H1 (cell line): Measurements from ENCODE around the gene JMJD7. TPM values are rescaled to one million over a fixed set of nuclear protein-coding genes. Genes with fewer than 3 reads are reported as not detected.

ENCODE experiments used
- CTCF ChIA-PET: fragments of 300-600 bp; sonication (Branson Sonifier 250); formaldehyde crosslinking; loops from one replicate; lab custom pipeline; 2021; ENCODE audit not compliant: partially characterized antibody; lab: Charles Lee
- POLR2A ChIA-PET: fragments of 300-600 bp; sonication (Branson Sonifier 250); formaldehyde crosslinking; loops from one replicate; lab custom pipeline; 2021; ENCODE audit warnings: inconsistent platforms; ENCODE audit not compliant: partially characterized antibody; lab: Charles Lee
- DNase-seq, 2 experiments: peaks; one replicate each; pipeline versions ENCODE4 v3.0.0 to v3.0.0-alpha.2; 2010 to 2022; ENCODE audit warnings: low spot score in 2 of 2, low read depth in 1 of 2, mixed read lengths in 1 of 2
- FAIRE-seq: peaks from 2 replicates; lab custom pipeline; 2011; peaks lifted over from hg19 to GRCh38; lab: Jason Lieb, UNC
- H2AFZ ChIP-seq: 2 replicates; pipeline ENCODE4 v1.8.1; 2012; ENCODE audit warnings: low read length, inconsistent platforms
- H2AK5ac ChIP-seq: 2 replicates; pipeline ENCODE4 v1.6.1; 2013; ENCODE audit warnings: low read depth, low read length
- H2BK120ac ChIP-seq: replicated peaks from 2 replicates; pipeline ENCODE3; 2013; ENCODE audit warnings: low read depth, low read length, inconsistent platforms
- H2BK12ac ChIP-seq: 2 replicates; pipeline ENCODE4 v1.6.1; 2013; ENCODE audit warnings: low read depth, low read length
- H2BK15ac ChIP-seq: 2 replicates; pipeline ENCODE4 v1.6.1; 2013; ENCODE audit warnings: low read length
- H2BK20ac ChIP-seq: 2 replicates; pipeline ENCODE4 v1.6.1; 2013; ENCODE audit warnings: low read length
- H2BK5ac ChIP-seq: 2 replicates; pipeline ENCODE4 v1.6.1; 2013; ENCODE audit warnings: low read depth, low read length
- H3K14ac ChIP-seq: 2 replicates; pipeline ENCODE4 v1.6.1; 2013; ENCODE audit warnings: inconsistent platforms; ENCODE audit not compliant: insufficient read length
- H3K18ac ChIP-seq: 2 replicates; pipeline ENCODE4 v1.6.1; 2013; ENCODE audit warnings: low read length; ENCODE audit errors: extremely low read depth
- H3K23ac ChIP-seq: 2 replicates; pipeline ENCODE4 v1.6.1; 2013; ENCODE audit warnings: inconsistent platforms; ENCODE audit not compliant: insufficient read length
- H3K23me2 ChIP-seq: 2 replicates; pipeline ENCODE4 v1.6.1; 2013; ENCODE audit warnings: low read depth, low read length
- H3K27ac ChIP-seq: 2 replicates; pipeline ENCODE4 v1.6.1; 2011; ENCODE audit warnings: low read depth, low read length, inconsistent platforms
- H3K27me3 ChIP-seq, 4 experiments: replicated peaks in 1 of 4; 1 replicate in 1 of 4; 2 replicates in 3 of 4; pipeline versions ENCODE4 v1.6.1 to v1.8.1; 2011 to 2013; ENCODE audit warnings: low read length in 3 of 4, mild to moderate bottlenecking in 3 of 4, inconsistent platforms in 2 of 4, mixed read lengths in 2 of 4, moderate library complexity in 1 of 4; ENCODE audit not compliant: control insufficient read depth in 3 of 4, insufficient read depth in 3 of 4; ENCODE audit errors: extremely low read depth in 1 of 4
- H3K36me3 ChIP-seq, 4 experiments: 2 replicates each; pipeline versions ENCODE4 v1.6.1 to v1.8.1; 2011 to 2013; ENCODE audit warnings: mild to moderate bottlenecking in 4 of 4, low read length in 3 of 4, moderate library complexity in 2 of 4, control low read depth in 1 of 4, inconsistent platforms in 1 of 4; ENCODE audit not compliant: insufficient read depth in 4 of 4, control insufficient read depth in 2 of 4
- H3K4ac ChIP-seq: replicated peaks from 2 replicates; pipeline ENCODE3; 2013; ENCODE audit warnings: low read length, low read depth, mixed read lengths, inconsistent platforms; ENCODE audit not compliant: insufficient read length
- H3K4me1 ChIP-seq, 4 experiments: replicated peaks in 1 of 4; 1 replicate in 1 of 4; 2 replicates in 3 of 4; pipeline versions ENCODE4 v1.6.1 to v1.8.1; 2011 to 2013; ENCODE audit warnings: low read length in 3 of 4, inconsistent platforms in 2 of 4, mixed read lengths in 1 of 4; ENCODE audit not compliant: insufficient read depth in 4 of 4, control insufficient read depth in 3 of 4
- H3K4me2 ChIP-seq, 2 experiments: 2 replicates each; pipeline versions ENCODE4 v1.6.1 to v1.8.1; 2011 to 2013; ENCODE audit warnings: low read depth in 2 of 2, low read length in 2 of 2, control low read depth in 1 of 2, inconsistent platforms in 1 of 2, mild to moderate bottlenecking in 1 of 2; ENCODE audit not compliant: insufficient read depth in 1 of 2
- H3K4me3 ChIP-seq, 4 experiments: fragments of 200-600, 300-600 bp in 1 of 4; sonication (generic), shearing (Covaris generic), sonication (Bioruptor Twin) in 1 of 4; 2 replicates each; pipeline versions ENCODE4 v1.5.1 to v1.8.1; 2011 to 2016; ENCODE audit warnings: low read length in 4 of 4, low read depth in 3 of 4, control low read depth in 2 of 4, inconsistent platforms in 2 of 4, mild to moderate bottlenecking in 2 of 4, mixed read lengths in 1 of 4, moderate library complexity in 1 of 4; ENCODE audit not compliant: insufficient read depth in 2 of 4; ENCODE audit errors: extremely low read depth in 1 of 4
- H3K56ac ChIP-seq: replicated peaks from 2 replicates; pipeline ENCODE3; 2013; ENCODE audit warnings: low read depth, mild to moderate bottlenecking, mixed read lengths, low read length, inconsistent platforms; ENCODE audit not compliant: insufficient read length
- H3K79me1 ChIP-seq: 2 replicates; pipeline ENCODE4 v1.6.1; 2013; ENCODE audit warnings: low read depth, low read length, control low read depth
- H3K79me2 ChIP-seq, 2 experiments: 2 replicates each; pipeline versions ENCODE4 v1.6.1 to v1.8.1; 2012 to 2013; ENCODE audit warnings: low read length in 2 of 2, mild to moderate bottlenecking in 2 of 2, inconsistent platforms in 1 of 2; ENCODE audit not compliant: insufficient read depth in 2 of 2, control insufficient read depth in 1 of 2
- H3K9ac ChIP-seq, 4 experiments: replicated peaks in 1 of 4; 1 replicate in 1 of 4; 2 replicates in 3 of 4; pipeline versions ENCODE4 v1.6.1 to v1.8.1; 2011 to 2013; ENCODE audit warnings: low read depth in 3 of 4, low read length in 3 of 4, control low read depth in 2 of 4, mild to moderate bottlenecking in 2 of 4, moderate library complexity in 2 of 4, inconsistent platforms in 1 of 4; ENCODE audit errors: extremely low read depth in 1 of 4
- H3K9me3 ChIP-seq, 2 experiments: 2 replicates each; pipeline versions ENCODE4 v1.6.1 to v1.8.1; 2012 to 2013; ENCODE audit warnings: mild to moderate bottlenecking in 2 of 2, moderate library complexity in 2 of 2, control low read depth in 1 of 2, inconsistent platforms in 1 of 2, low read depth in 1 of 2, low read length in 1 of 2, mixed read lengths in 1 of 2; ENCODE audit not compliant: insufficient read depth in 2 of 2
- H4K20me1 ChIP-seq, 2 experiments: replicated peaks in 1 of 2; 2 replicates each; pipeline versions ENCODE3 to v1.8.1; 2011 to 2013; ENCODE audit warnings: inconsistent platforms in 2 of 2, low read length in 2 of 2, mild to moderate bottlenecking in 1 of 2; ENCODE audit not compliant: insufficient read depth in 2 of 2, control insufficient read depth in 1 of 2
- H4K5ac ChIP-seq: 2 replicates; pipeline ENCODE4 v1.6.1; 2013; ENCODE audit warnings: low read length, low read depth, mixed read lengths, inconsistent platforms; ENCODE audit not compliant: insufficient read length
- H4K8ac ChIP-seq: 2 replicates; pipeline ENCODE4 v1.8.0; 2013; ENCODE audit warnings: mild to moderate bottlenecking, moderate library complexity, low read length, inconsistent platforms; ENCODE audit not compliant: insufficient read depth; ENCODE audit errors: extremely low read depth
- H4K91ac ChIP-seq: replicated peaks from 2 replicates; pipeline ENCODE3; 2013; ENCODE audit warnings: low read length, mixed read lengths, inconsistent platforms; ENCODE audit not compliant: insufficient read length
- CBX5 ChIP-seq: fragments of 300-800, 300-1000 bp; sonication (generic); IDR thresholded peaks from 2 replicates; pipeline ENCODE4 v1.7.1; 2016; ENCODE audit warnings: antibody characterized with exemption, low read length, low read depth
- E2F6 ChIP-seq: IDR thresholded peaks from 2 replicates; pipeline ENCODE4 v1.6.1; 2012; ENCODE audit warnings: inconsistent platforms
- EGR1 ChIP-seq: IDR thresholded peaks from 2 replicates; pipeline ENCODE4 v1.6.1; 2011; ENCODE audit warnings: low read depth, low read length, borderline replicate concordance
- GABPA ChIP-seq: IDR thresholded peaks from 2 replicates; pipeline ENCODE4 v1.6.1; 2011; ENCODE audit warnings: mild to moderate bottlenecking, low read length, moderate library complexity, borderline replicate concordance; ENCODE audit not compliant: insufficient read depth
- JUN ChIP-seq: IDR thresholded peaks from 2 replicates; pipeline ENCODE4 v1.6.1; 2011; ENCODE audit warnings: low read depth, mild to moderate bottlenecking, improper control_type of control experiment, low read length
- KDM4A ChIP-seq: IDR thresholded peaks from one replicate; pipeline ENCODE4 v1.7.1; 2012; ENCODE audit warnings: low read depth, mild to moderate bottlenecking, moderate library complexity, low read length, inconsistent platforms; ENCODE audit not compliant: severe bottlenecking
- POLR2AphosphoS5 ChIP-seq: IDR thresholded peaks from 2 replicates; pipeline ENCODE4 v1.6.1; 2011; ENCODE audit warnings: low read depth, low read length
- RXRA ChIP-seq: IDR thresholded peaks from 2 replicates; pipeline ENCODE4 v1.6.1; 2011; ENCODE audit warnings: low read depth, mild to moderate bottlenecking, low read length, moderate library complexity; ENCODE audit not compliant: insufficient read depth
- SIX5 ChIP-seq: IDR thresholded peaks from 2 replicates; pipeline ENCODE4 v1.6.1; 2011; ENCODE audit warnings: mild to moderate bottlenecking, low read depth, low read length
- SP4 ChIP-seq: IDR thresholded peaks from 2 replicates; pipeline ENCODE4 v1.6.1; 2012; ENCODE audit warnings: low read length, inconsistent platforms
- SUZ12 ChIP-seq: fragments of 200-600 bp; sonication (generic); IDR thresholded peaks from 2 replicates; pipeline ENCODE4 v1.6.1; 2012; ENCODE audit warnings: mild to moderate bottlenecking, inconsistent platforms, low read length, moderate library complexity, mixed read lengths
- TAF7 ChIP-seq: optimal IDR thresholded peaks from 2 replicates; pipeline ENCODE3; 2011; ENCODE audit warnings: low read depth, mild to moderate bottlenecking, inconsistent platforms, low read length, moderate library complexity, borderline replicate concordance
- USF2 ChIP-seq: IDR thresholded peaks from 2 replicates; pipeline ENCODE4 v1.6.1; 2011; ENCODE audit warnings: low read length, improper control_type of control experiment
- WGBS, 2 experiments: shearing (Covaris generic) in 1 of 2; methylation state at CpG; one replicate each; pipeline versions ENCODE4 v1.1.6 to v1.1.7; 2013 to 2015; ENCODE audit warnings: low lambda C conversion rate in 2 of 2, mixed read lengths in 2 of 2, inconsistent platforms in 1 of 2, low coverage in 1 of 2, missing lambda C conversion rate in 1 of 2; ENCODE audit not compliant: insufficient replicate concordance in 2 of 2, insufficient coverage in 1 of 2, insufficient read length in 1 of 2; ENCODE audit errors: extremely low coverage in 1 of 2, missing lambda C conversion rate in 1 of 2; 5-methylcytosine and 5-hydroxymethylcytosine counted together
- polyA plus RNA-seq, 7 experiments: library from polyadenylated mRNA; depleted of rRNA in 3 of 7; stranded (reverse) in 5 of 7; unstranded in 2 of 7; fragments of >200 nt in 5 of 7; fragments of 200-250 nt in 2 of 7; gene quantifications; 1 replicate in 5 of 7; 2 replicates in 1 of 7; 4 replicates in 1 of 7; pipeline versions ENCODE4 v1.2.1 to v1.2.3, GENCODE V29; 2011 to 2013; ENCODE audit warnings: missing spikeins in 2 of 7, mixed read lengths in 2 of 7
- total RNA-seq: library from RNA; stranded (reverse); fragmentation: NEBNext Ultra II Directional; extraction: Animal tissue kit (Norgen Biotek cat#: 25700); gene quantifications from 2 replicates; pipeline ENCODE4 v1.2.1, GENCODE V29; 2021

The JMJD7 gene
- total and polyA plus RNA-seq, 2 of the 8 experiments (the other 6 are each of a cell fraction or from before 2014, with no cell fraction given), result 15.0 to 20.0 TPM

GRCh38 chr15:41878355-41878699 is 50.4 kb downstream of the JMJD7 start:
- WGBS, 2 experiments, result 99% methylated on average over 10 of the region's 10 CpGs; no CpG with 5 or more reads in 1 of the 2 experiments
- no peak overlapping the region for H2AFZ ChIP-seq
- peaks cover 0 to 2% of the 10 kb centered on the region in 2 experiments for H4K20me1 ChIP-seq
- POLR2A ChIA-PET, result no interaction called here
- 0 out of 2 replicates have a peak overlapping the region, but pooled peaks have one; percentile 27 for H2BK12ac ChIP-seq
- peak overlapping the region; percentile 14; the same call in 1 of the 2 replicates for H4K8ac ChIP-seq
- no peak overlapping the region for H4K91ac ChIP-seq
- no peak overlapping the region for H2BK5ac ChIP-seq
- H3K23me2 ChIP-seq, result peaks cover 4% of the 10 kb centered on the region; the same call in 1 of the 2 replicates
- no peak for FAIRE-seq
- H2AK5ac ChIP-seq, result no peak overlapping the region
- H3K56ac ChIP-seq, result no peak overlapping the region
- H3K18ac ChIP-seq, result no peak overlapping the region
- H3K4me2 ChIP-seq, result no peak overlapping the region
- H2BK20ac ChIP-seq, result no peak overlapping the region
- no peak overlapping the region for H2BK15ac ChIP-seq
- DNase-seq, result no peak
- H3K14ac ChIP-seq, result no peak overlapping the region
- H3K79me1 ChIP-seq, result no peaks in the 10 kb centered on the region
- H4K5ac ChIP-seq, result no peak overlapping the region
- H3K4ac ChIP-seq, result no peak overlapping the region
- no peaks in the 10 kb centered on the region for H3K79me2 ChIP-seq
- no peak overlapping the region for H3K27ac ChIP-seq
- no peak overlapping the region for H3K4me3 ChIP-seq
- H3K23ac ChIP-seq, result no peak overlapping the region
- H3K4me1 ChIP-seq, result peaks cover 0 to 8% (median 4%) of the 10 kb centered on the region in 4 experiments; a peak in 5 of 7 replicates
- no peak overlapping the region for H2BK120ac ChIP-seq
- H3K36me3 ChIP-seq, result no peaks in the 10 kb centered on the region
- H3K9me3 ChIP-seq, result no peaks in the 10 kb centered on the region
- no peak overlapping the region for H3K9ac ChIP-seq
- peaks cover 21 to 33% (median 28%) of the 10 kb centered on the region in 4 experiments for H3K27me3 ChIP-seq
- CTCF ChIA-PET, result interaction anchor here (0.8 to 7.9 kb wide), 4 partner anchors 9 to 25 kb away, joined by 3 to 58 read pairs (median 4); no protein-coding TSS in a partner anchor
- TF ChIP-seq SUZ12 (no peak), RXRA (no peak), SP4 (no peak), CBX5 (no peak), EGR1 (no peak), SIX5 (no peak), JUN (no peak), USF2 (no peak), KDM4A (no peak), POLR2AphosphoS5 (no peak), GABPA (no peak), TAF7 (no peak), E2F6 (no peak)
